LNCAP (cell line): ENCODE results near the gene IL4I1.

Source experiments
- TF ChIP-seq, protein P1 (sequence below): fragments of 450-650 bp; IDR thresholded peaks from 2 replicates; pipeline ENCODE4 v1.5.1; 2017; ENCODE audit warnings: mild to moderate bottlenecking

Gene IL4I1

DNA sequence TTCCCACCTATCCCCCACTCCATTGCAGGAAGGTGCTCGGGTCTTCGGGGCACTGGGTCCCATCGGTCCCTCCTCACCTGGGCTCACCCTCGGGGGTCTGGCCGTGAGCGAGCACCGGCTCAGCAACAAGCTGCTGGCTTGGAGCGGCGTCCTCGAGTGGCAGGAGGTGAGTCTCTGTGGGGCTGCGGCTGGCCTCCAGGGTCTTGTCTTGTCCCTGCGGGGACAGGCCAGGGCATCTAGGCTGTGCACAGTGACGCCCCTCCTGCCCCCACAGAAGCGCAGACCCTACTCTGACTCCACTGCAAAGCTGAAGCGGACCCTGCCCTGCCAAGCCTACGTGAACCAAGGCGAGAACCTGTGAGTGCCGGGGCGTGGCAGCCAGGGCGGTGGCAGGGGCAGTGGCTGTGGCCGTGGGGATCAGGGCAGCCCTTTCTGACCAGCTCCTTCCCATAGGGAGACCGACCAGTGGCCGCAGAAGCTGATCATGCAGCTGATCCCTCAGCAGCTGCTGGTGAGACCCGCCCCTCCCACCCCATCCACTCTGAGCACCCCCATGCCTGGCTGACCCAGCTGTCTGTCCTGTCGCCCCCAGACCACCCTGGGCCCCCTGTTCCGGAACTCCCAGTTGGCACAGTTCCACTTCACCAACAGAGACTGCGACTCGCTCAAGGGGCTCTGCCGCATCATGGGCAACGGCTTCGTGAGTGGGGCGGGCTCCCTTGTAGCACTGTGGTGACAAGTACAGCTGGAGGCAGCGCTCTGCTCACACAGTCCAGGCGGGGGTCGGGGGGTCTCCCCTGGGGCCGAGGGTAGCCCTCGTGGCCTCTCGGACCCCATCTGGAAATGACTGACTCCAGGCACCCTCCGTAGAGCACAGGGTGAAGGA is 42.1 kb downstream of the IL4I1 start:
- TF ChIP-seq, protein P1, sequence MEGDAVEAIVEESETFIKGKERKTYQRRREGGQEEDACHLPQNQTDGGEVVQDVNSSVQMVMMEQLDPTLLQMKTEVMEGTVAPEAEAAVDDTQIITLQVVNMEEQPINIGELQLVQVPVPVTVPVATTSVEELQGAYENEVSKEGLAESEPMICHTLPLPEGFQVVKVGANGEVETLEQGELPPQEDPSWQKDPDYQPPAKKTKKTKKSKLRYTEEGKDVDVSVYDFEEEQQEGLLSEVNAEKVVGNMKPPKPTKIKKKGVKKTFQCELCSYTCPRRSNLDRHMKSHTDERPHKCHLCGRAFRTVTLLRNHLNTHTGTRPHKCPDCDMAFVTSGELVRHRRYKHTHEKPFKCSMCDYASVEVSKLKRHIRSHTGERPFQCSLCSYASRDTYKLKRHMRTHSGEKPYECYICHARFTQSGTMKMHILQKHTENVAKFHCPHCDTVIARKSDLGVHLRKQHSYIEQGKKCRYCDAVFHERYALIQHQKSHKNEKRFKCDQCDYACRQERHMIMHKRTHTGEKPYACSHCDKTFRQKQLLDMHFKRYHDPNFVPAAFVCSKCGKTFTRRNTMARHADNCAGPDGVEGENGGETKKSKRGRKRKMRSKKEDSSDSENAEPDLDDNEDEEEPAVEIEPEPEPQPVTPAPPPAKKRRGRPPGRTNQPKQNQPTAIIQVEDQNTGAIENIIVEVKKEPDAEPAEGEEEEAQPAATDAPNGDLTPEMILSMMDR: no peak

DNA sequence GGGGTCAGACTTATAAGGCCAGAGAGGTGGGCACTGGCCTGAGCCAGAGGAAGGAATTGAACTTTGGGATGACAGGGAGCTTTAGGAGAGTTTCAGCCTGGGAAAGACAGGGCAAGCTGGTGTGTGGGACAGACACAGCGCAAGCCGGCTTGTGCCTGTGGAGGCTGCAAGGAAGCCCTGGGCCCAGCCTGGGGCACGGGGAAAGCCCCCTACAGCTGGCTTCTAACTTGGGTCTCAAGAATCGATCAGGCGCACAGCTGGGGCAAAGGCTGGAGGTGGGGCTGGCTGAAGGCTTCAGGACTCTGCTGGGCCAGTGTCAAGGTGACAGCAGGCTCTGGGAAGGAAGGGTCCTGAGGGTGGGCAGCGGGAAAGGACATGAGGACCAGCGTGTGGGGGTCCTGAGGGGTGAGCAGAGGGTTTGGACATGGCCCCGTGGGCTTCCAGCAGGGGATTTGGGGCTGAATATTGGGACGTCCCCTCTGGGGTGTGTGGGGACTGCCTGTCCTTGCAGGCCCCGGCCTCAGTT is 42.8 kb downstream of the IL4I1 start:
- TF ChIP-seq, protein P1: no peak

DNA sequence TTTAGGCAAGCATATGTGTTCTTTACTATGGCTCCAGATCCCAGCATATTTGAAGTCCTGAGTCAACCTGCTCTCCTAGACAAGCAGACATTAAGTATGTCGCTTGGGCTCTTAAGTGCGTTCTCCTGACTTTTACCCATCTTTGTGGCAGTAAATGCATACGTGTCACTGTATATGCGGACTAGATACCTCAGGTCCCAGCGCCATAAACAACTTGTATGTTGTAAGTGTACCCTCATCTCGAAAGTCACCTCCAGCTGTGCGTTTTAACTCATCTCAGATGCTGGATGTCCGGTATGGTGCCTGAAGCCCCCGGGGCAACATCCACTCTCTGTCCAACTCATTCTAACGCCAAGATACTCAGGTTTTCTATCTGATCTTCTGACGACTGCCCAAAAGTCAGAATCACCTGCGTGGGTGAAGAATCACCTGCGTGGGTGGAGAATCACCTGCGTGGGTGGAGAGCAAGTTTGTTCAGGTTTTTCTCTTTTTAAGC is 44.0 kb downstream of the IL4I1 start:
- TF ChIP-seq, protein P1: no peak

DNA sequence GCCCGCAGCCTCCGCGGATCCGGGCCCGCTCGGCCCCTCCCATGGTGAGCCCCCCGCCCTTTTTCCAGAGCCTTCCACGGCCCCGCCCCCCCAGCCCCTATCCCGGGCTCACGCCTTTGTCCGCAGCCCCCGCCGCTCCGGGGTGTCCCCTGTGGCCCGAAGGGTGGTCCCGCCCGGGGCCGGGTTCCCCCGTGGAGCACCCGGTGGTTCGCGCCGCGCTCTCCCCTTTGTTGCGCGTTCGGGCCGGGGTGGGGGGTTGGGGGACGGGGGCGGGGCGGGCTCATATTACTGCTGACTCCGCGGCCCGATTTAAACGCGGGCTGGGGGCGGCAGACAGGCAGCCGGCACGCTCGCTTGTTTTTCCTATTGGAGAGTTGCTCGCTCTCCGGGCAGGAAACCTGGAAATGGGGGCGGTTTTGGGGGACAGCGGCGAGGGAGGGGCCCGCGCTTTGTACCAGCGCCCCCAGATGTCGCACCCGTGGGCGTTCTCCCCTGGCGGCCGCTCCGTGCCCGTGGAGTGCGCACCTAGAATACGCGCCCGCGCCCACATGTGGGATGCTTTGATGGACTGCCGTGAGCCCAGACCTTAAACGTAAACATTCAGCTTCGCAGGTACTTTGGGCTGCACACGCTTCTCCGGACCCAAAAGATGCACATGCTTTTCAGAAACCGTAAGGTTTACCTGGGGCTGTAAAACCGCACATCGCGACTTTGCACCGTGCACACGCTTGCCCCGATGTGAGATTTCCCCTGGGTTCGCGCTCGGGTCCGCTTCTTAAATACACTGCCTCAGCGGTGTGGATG is 45.0 kb downstream of the IL4I1 start:
- TF ChIP-seq, protein P1: no peak

DNA sequence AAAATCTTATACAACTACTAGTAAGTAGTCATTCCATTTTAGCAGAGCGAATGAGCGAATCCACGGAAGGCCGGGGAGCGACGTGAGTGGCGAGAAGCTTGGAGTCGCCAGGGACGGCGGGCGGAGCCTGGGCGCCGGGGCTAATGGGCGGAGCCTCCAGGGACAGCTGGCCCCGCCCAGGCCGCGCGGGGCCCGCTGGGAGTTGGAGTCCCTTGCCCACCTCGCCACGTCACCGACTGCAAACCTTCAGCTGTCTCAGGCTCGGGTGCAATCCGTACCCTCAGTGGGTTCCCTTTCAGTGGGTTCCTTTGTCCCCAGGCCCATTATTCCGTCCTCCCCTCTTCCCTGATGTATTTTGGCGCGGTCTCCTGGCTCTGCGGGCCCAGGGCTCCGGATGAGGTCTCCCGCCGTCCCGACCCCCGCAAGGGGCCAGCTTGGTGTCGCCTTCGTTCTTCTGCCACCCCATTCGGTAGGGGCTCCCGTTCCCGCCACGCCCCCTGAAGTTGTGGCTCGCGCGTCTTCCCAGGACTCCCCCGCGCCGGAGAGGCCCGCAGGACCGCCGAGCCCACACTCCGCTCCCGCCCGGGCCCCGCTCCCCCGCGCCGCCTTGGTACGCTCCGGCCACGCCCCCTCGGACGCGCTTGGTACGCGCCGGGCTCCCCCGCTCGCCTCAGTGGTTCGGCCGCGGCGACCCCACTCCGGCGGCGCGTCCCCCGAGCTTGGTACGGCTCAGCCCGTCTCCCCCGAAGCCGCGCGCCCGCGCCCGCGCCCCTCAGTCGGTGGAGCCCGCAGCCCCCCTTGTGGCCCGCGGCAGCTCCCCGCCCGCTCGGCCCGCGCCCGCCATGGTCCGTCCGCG is 46.0 kb downstream of the IL4I1 start, which contains the start of gene PTOV1:
Gene PTOV1, plus strand, starts transcription at position 673 of the 856 bp plus-strand sequence.
- TF ChIP-seq, protein P1: no peak

DNA sequence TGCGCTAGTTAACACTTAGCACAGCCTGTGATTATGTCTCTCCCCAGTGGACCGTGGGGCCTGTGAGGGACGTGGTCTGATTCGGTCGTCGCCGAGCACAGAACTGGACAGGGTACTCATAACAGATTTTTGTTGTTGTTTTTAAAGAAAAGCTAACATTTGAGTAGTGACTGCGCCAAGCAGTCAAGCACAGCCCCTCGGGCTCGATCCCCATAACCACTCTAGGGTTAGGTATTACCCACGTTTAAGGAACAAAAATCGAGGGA is 46.5 kb downstream of the IL4I1 start:
- TF ChIP-seq, protein P1: no peak
